HAP-1 (cell line): ENCODE data around the gene DNM2.
"Not testable (repeated sequence)": the region's sequence is repeated elsewhere in the genome, so short reads cannot be mapped to it uniquely, and the experiment has no call there.

Experiments used
- DNase-seq, 2 experiments: peaks; one replicate each; pipeline ENCODE4 v3.0.0-alpha.2; 2016 to 2020; ENCODE audit warnings: low spot score in 2 of 2
- H3K27me3 ChIP-seq: fragments of 250-450 bp; sonication (Bioruptor Pico); 2 replicates; pipeline ENCODE4 v1.5.1; 2020; ENCODE audit warnings: low read depth, mild to moderate bottlenecking, moderate library complexity
- H3K36me3 ChIP-seq: fragments of 250-450 bp; sonication (Bioruptor Pico); replicated peaks from 2 replicates; pipeline ENCODE4 v1.5.1; 2020; ENCODE audit warnings: mild to moderate bottlenecking
- H3K4me1 ChIP-seq: fragments of 250-450 bp; sonication (Bioruptor Pico); 2 replicates; pipeline ENCODE4 v1.5.1; 2020; ENCODE audit warnings: mild to moderate bottlenecking
- H3K4me3 ChIP-seq: fragments of 250-450 bp; sonication (Bioruptor Pico); 2 replicates; pipeline ENCODE4 v1.5.1; 2020; ENCODE audit warnings: mild to moderate bottlenecking, moderate library complexity
- H3K9me3 ChIP-seq: fragments of 250-450 bp; sonication (Bioruptor Pico); 2 replicates; pipeline ENCODE4 v1.5.1; 2020; ENCODE audit warnings: mild to moderate bottlenecking, moderate library complexity
- in situ Hi-C: fragments of 300-500 bp; cut with MboI; formaldehyde crosslinking; loops from 3 replicates; pipeline ENCODE4 v1.14.3; 2020; ENCODE audit warnings: low sequenced_read_pairs, inconsistent platforms, mixed read lengths

DNM2 gene

DNA sequence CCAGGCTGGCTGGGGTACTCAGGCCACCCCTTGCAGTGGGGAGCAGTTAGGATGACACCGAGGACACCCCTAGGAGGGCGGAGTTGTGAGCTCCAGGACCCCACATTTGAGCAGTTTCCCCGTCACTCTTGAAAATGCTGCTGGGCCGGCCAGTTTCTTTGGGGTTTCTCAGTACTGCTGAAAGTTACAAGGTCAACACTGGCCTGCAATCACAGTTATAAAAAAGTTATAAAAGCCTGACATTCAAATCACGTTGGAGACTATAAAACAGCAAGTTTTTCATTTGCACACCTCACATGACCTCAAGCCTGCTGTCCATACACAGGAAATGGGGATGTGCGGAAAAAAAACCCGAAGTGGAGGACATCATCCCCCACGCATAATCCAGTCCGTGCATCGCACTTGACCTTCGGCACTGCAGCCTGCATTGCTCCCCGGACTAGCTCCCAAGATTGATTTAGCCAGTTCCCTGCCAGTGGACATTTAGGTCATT, 27.0 kb downstream of the DNM2 start:
- no peaks in the 10 kb centered on the region for H3K4me1 ChIP-seq
- in situ Hi-C loops: no loop called here
- no peak for DNase-seq
- H3K27me3 ChIP-seq: no peaks in the 10 kb centered on the region
- 0 out of 2 replicates have a peak, but pooled peaks cover 2% of the 10 kb centered on the region for H3K9me3 ChIP-seq
- no peak overlapping the region for H3K4me3 ChIP-seq
- H3K36me3 ChIP-seq: no peaks in the 10 kb centered on the region

DNA sequence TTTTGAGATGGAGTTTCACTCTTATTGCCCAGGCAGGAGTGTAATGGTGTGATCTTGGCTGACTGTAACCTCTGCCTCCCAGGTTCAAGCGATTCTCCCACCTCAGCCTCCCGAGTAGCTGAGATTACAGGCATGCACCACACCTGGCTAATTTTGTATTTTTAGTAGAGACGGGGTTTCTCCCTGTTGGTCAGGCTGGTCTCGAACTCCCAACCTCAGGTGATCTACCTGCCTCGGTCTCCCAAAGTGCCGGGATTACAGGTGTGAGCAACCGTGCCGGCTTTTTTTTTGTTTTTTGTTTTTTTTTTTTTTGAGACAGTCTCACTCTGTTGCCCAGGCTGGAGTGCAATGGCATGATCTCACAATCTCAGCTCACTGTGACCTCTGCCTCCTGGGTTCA, 28.6 kb downstream of the DNM2 start:
- H3K36me3 ChIP-seq, H3K4me1 ChIP-seq, H3K9me3 ChIP-seq, H3K4me3 ChIP-seq, H3K27me3 ChIP-seq, in situ Hi-C loops, DNase-seq: not testable (repeated sequence)

DNA sequence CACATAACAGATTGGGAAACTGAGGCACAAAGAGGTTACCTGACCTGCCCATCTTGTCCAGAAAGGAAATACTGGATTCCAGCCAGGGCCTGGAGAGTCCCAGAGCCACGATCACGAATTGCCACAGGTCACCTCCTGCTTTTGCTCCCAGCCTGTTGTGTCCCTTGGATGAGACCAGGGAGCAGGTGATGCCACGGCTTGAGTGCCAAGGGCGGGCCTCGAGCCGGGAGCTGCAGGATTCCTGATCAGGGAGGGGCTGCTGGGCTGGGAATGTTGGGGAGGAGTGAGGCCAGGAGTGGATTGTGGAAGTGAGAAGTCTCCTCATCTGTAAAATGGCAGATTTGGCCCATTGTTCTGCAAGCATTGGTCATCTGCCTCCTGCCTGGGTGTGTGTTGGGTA, 29.4 kb downstream of the DNM2 start:
- in situ Hi-C loops: no loop called here
- no peaks in the 10 kb centered on the region for H3K9me3 ChIP-seq
- no peak overlapping the region for H3K4me3 ChIP-seq
- H3K4me1 ChIP-seq: no peaks in the 10 kb centered on the region
- H3K36me3 ChIP-seq: no peaks in the 10 kb centered on the region
- H3K27me3 ChIP-seq: no peaks in the 10 kb centered on the region
- no peak for DNase-seq

DNA sequence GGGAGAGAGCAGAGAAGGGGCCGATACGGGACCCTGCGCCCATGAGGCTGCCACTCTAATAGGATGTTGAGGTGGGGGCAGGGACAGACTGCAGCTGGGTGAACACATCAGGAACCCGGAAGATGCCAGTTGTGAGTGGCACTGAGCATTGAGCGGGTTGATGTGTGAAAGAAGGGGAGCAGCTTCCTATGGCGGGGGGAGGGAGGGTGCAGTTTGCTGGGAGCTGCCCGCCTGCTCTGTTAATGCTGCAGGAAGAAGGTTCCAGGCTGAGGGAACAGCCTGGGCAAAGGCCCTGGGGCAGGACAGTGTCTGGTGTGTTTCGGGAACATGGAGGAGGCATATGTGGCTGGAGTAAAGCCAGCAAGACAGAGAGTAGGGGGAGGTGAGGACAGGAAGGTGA, 29.8 kb downstream of the DNM2 start:
- H3K4me1 ChIP-seq: no peaks in the 10 kb centered on the region

DNA sequence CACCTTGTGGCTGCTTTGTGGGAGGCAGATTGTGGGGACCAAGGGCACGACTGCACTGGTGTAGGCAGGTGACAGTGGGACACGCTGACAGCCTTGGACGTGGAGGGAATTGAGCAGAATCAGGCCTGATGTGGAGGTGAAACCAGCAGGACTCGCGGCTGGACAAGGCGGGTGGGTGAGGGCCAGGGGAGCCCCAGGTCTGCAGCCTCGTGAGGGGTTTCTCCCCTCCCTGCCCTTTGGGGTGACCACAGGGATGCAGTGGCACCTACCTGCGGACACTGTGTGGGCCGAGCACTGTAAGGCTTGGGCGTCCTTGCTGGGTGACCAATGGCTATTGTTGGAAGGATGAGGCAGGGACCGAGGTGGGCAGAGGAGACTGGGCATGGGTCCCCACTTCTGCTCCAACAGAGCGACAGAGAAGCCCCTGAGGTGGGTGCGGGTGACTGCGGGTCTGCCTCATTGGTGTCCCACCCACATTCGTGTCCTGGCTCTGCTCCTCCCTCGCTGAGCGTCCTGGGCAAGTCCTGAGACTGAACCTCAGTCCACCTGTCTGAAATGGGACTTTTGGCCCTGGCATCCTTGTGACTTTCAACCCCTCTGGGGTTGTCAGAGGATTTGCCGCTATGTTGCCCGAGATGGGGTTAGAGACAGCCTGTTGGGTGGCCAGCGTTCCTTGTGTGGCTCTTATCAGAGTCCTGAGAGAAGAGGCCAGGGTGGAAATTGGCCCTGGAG, 30.5 kb downstream of the DNM2 start:
- Histone ChIP-seq H3K36me3 (no peaks in the 10 kb centered on the region), H3K27me3 (no peaks in the 10 kb centered on the region), H3K4me1 (no peaks in the 10 kb centered on the region), H3K9me3 (no peaks in the 10 kb centered on the region), H3K4me3 (no peak overlapping the region)
- no peak for DNase-seq
- in situ Hi-C loops: no loop called here

More for the DNA sequence above, 29.8 kb downstream of the DNM2 start:
- Histone ChIP-seq H3K4me3 (no peak overlapping the region), H3K27me3 (no peaks in the 10 kb centered on the region), H3K36me3 (no peaks in the 10 kb centered on the region), H3K9me3 (no peaks in the 10 kb centered on the region)
- in situ Hi-C loops: no loop called here
- DNase-seq: no peak

DNA sequence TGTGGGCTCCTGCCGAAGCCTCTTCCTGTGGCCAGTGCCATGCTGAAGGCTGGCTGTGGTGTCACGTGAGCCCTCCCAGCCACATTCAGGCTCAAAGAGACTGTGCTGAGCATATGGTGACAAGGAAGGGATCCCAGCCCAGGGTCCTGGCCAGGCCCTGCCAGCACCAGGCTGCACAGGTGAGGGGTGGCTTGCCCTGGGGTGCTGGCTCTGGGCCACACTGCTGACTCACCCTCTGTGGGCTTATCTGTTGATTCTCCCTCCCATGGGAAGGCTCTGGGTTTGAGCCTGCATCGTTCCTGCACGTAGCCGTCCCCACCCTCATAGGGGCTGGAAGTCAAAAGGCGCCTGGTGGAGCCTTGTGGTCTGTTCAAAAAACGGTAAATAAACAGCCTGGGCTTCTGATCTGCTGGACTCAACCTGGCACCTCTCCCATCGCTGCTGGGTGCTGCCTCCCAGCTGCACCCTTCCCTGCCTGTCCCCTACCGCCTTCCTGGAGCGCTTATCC, 31.1 kb downstream of the DNM2 start:
- no peaks in the 10 kb centered on the region for H3K36me3 ChIP-seq
- H3K9me3 ChIP-seq: no peaks in the 10 kb centered on the region
- DNase-seq: no peak
- in situ Hi-C loops: no loop called here
- no peaks in the 10 kb centered on the region for H3K4me1 ChIP-seq
- H3K4me3 ChIP-seq: no peak overlapping the region
- no peaks in the 10 kb centered on the region for H3K27me3 ChIP-seq

DNA sequence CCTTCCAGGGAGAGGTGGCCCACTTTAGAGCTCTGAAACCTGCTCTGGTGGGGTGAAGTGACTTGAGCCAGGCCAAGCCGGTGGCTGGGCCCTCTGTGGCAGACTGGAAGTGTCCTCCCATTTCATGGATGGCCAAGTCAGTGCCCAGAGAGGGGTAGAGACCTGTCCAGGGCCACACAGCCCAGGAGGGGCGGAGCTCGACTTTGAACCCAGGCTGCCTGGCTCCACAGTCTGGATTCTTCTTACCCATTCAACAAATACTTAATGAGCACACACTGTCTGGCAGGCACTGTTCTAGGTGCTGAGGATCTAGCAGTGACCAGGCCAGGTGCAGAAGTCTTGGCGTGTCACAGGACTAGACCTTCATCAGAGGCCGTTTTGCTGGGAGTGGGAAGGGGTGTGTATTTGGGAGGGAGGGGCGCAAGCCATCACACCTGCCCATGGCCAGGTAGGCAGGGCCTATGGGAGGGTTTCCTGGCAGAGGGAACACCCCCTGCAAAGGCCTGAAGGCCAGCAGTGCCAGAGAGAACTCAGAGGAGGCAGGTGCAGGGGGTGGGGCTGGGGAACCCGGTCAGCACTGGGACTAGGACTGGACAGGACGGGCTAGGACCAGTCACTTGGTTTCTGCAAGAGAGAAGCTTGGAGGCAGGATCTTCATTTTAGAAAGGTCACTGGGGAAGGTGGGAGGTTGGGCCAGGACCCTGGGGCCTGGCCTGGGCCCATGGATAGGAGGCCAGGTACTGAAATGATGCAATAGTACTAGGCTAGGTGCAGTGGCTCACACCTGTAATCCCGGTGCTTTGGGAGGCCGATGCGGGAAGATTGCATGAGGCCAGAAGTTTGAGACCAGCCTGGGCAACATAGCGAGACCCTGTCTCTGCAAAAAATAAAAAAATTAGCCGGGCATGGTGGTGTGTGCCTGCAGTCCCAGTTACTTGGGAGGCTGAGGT, 31.8 kb downstream of the DNM2 start:
- in situ Hi-C loops: no loop called here
- no peaks in the 10 kb centered on the region for H3K4me1 ChIP-seq
- no peak for DNase-seq

DNA sequence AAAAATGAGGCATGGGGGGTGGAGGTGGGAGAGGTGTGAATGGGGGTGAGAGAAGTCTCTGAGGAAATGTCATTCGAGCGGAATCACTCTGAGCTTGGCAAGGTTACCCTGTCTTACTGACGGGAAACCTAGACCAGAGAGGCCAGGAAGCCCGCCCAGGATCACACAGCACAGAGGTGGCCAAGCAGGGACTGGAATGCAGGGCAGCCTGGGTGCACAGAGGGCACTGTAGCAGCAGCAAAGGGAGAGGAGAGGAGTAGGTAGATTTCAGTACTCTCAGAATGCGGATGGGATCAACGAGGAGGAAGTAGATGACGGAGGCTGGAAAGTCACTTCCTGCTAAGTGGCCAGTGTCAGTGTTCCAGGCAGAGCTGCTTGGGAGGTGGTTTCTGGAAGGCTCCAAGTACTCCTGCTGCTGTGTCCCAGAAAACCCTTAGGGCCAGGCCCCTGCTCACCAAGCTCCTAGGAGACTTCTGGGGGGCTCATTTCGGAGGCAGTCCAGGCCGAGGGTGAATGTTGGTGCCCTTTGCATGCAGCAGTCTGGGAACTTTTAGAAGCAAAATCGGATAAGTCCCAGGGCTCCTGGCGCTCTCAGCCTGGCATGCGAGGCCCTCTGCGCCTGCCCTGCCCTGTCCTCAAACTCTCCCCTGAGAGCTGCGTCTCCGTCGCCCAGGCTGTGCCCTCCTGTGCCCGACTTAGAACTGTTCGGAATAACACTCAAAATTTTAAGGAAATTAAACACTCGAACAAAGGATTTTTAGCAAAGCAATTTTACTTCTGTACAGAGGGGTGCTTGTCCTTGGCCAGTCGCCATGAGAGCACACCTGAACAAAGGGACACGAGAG, 33.5 kb downstream of the DNM2 start:
- H3K4me1 ChIP-seq: no peaks in the 10 kb centered on the region
- no peaks in the 10 kb centered on the region for H3K36me3 ChIP-seq
- H3K4me3 ChIP-seq: no peak overlapping the region
- H3K27me3 ChIP-seq: no peaks in the 10 kb centered on the region
- no peaks in the 10 kb centered on the region for H3K9me3 ChIP-seq
- DNase-seq: no peak
- in situ Hi-C loops: no loop called here

More for the DNA sequence above, 31.8 kb downstream of the DNM2 start:
- Histone ChIP-seq H3K9me3 (no peaks in the 10 kb centered on the region), H3K27me3 (no peaks in the 10 kb centered on the region), H3K4me3 (no peak overlapping the region), H3K36me3 (no peaks in the 10 kb centered on the region)

DNA sequence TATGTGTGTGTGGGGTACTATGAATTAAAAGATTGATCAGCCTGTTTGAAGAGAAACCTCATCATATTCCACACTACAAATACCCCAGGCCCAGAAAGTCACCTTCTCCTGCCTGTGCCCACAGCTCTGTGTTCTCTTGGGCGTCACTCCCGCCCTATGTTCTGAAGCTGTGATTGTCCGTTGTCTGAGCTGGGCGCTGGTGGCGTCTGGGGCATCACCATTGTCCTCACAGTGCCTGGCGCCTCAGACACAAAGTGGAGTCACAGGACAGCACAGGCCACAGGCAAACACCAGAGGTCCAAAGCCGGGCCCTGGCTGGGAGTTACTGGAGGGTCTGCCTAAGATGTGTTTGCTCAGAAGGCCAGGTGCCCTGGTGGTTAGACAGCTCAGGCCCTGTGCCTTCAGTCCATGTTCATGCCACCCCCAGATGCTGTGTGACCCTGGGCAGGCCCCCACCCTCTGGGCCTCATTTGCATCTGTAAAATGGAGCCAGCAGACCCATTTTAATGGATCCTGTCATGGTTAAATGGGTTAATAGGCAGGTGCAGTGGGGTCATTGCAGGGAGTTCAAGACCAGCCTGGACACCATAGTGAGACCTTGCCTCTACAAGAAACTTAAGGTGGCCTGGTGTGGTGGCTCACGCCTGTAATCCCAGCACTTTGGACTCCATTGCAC, 34.5 kb downstream of the DNM2 start:
- Histone ChIP-seq H3K4me3 (no peak overlapping the region), H3K27me3 (no peaks in the 10 kb centered on the region), H3K36me3 (no peaks in the 10 kb centered on the region), H3K4me1 (no peaks in the 10 kb centered on the region), H3K9me3 (no peaks in the 10 kb centered on the region)
- in situ Hi-C loops: no loop called here
- DNase-seq: no peak

DNA sequence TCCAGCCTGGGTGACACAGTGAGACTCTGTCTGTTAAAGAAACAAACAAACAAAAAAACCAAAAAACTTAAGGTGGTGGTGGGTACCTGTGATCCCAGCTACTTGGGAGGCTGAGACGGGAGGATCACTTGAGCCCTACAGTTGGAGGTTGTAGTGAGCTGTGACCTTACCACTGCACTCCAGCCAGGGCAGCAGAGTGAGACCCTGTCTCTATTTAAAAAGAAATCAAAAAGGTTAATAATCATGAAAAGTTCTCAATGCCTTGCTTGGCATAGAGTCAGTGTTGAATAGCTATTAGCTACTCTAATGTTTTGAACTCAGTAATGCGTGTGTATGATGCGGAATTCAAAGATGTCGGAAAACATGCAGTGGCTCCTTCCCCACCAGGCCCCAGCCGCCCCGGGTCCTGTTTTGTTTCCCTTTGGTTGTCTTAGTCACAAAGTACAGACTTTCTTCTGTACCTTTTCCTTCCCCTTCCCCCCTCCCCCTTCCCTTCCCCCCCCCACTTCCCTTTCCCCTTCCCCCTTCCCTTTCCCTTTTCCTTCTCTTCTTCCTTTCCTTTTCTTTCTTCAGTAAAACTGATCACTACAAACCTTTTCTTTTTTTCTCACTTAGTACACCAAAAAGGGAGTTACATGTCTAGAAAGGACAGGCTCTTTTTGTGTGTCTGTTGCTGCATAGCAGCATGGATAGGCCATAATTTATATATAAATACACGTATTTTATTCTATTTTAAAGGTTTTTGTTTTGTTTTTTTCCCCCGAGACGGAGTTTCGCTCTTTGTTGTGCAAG, 35.2 kb downstream of the DNM2 start:
- Histone ChIP-seq H3K4me1 (no peaks in the 10 kb centered on the region), H3K9me3 (no peaks in the 10 kb centered on the region), H3K27me3 (no peaks in the 10 kb centered on the region), H3K36me3 (no peaks in the 10 kb centered on the region), H3K4me3 (no peak overlapping the region)
- DNase-seq: no peak
- in situ Hi-C loops: no loop called here

DNA sequence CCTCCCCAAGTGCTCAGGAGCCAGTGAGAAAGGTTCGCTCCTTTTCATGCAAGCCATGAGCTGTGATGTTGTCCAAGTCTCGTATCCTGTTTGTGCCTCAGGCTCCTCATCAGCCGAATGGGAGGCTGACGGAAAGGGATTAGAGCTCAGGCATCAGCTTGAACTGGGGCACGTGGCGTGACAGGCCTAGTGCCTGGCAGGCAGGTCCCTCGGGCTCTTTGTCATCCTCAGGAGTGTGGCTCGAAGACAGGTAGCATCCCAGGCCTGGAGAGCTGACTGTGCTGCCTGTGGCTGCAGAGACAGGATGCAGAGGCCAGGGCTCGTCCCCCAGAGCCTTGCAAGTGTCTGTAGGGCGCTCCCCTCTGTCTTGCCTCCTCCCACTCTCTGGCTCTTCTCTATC, 38.5 kb downstream of the DNM2 start:
- Histone ChIP-seq H3K4me3 (no peak overlapping the region), H3K27me3 (no peaks in the 10 kb centered on the region), H3K4me1 (no peaks in the 10 kb centered on the region), H3K36me3 (peaks cover 6% of the 10 kb centered on the region), H3K9me3 (no peaks in the 10 kb centered on the region)
- no peak for DNase-seq
- in situ Hi-C loops: no loop called here

DNA sequence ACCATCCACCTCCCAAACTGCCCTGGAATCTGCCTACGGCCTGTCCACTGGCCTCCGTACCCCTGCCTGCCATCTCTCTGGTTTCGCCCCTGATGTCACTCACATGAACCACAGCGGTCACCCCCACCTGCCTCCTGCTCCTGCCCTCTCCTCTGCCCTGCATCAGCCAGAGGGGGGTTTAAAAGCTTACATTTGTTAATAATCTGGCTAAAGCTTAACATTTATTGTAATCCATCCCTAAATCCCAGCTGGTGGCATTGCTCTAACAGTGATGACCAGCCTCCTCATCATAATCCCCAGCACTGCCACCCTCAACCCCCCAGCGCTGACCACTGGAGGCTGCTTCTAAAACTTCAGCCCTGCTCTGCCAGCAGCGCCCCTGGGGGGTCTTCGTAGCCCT, 38.9 kb downstream of the DNM2 start:
- H3K27me3 ChIP-seq: no peaks in the 10 kb centered on the region
- in situ Hi-C loops: no loop called here
- H3K36me3 ChIP-seq: peaks cover 10% of the 10 kb centered on the region
- H3K4me1 ChIP-seq: no peaks in the 10 kb centered on the region
- no peaks in the 10 kb centered on the region for H3K9me3 ChIP-seq
- DNase-seq: no peak
- no peak overlapping the region for H3K4me3 ChIP-seq
